ENCODE results near the gene FNDC10. TPM values are rescaled to one million over a fixed set of nuclear protein-coding genes. Genes with fewer than 3 reads are reported as not detected.

The FNDC10 gene
- total RNA-seq, 1 donor from 2014 or later = 7.4 TPM

DNA sequence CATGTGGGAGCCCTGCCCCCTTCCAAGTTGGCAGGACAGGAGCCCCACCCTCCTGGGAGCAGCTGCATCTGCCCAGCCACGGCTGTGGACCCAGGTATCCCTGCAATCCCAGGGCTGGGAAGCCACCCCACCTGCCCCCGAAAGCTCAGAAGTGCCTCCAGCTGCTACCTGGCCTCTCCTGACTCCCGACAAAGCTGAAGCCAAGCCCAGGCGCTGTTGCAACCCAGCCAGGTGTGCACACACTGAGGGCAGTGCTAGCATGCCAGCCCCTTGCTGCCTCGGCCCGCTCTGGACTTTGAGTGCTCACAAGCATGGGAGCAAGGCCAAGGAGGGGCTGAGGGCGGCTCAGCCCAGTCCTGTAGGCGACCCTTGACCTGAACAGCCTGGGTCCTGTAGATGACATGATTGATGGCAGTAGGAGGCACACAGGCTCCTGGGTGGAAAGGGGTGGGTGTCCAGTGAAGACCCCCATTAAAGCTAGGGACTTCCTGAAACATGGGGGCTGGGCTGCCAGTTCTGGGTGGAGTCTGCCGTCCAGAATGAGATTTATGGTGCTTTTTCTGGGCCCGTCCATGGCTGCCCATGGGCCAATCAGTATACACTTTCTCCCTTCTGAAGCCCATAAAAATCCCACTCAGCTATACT is 22.4 kb downstream of the FNDC10 start:
- Mint-ChIP-seq H3K4me3 (ENCODE audit: unreplicated experiment) (no peak overlapping the region), H3K36me3 (ENCODE audit: low read depth, unreplicated experiment) (peaks cover 3% of the 10 kb centered on the region), H3K27ac (ENCODE audit: unreplicated experiment) (no peak overlapping the region), H3K9me3 (ENCODE audit: unreplicated experiment) (no peaks in the 10 kb centered on the region), H3K27me3 (ENCODE audit: low read depth, unreplicated experiment) (peaks cover 27% of the 10 kb centered on the region), H3K4me1 (ENCODE audit: low read depth, unreplicated experiment) (peaks cover 10% of the 10 kb centered on the region)
- no peak for FAIRE-seq
- no peak overlapping the region for H3K27ac ChIP-seq (ENCODE audit: low read depth, low read length)
- TF ChIP-seq EZH2 (IDR thresholded peaks at IDR 0.05; ENCODE audit: insufficient read depth, low read length) = no peak
- DNase-seq (ENCODE audit: low read depth) = no peak
- H3K27me3 ChIP-seq (ENCODE audit: insufficient read depth, low read length) = peaks cover 14% of the 10 kb centered on the region
- H3K9me3 ChIP-seq (ENCODE audit: insufficient read depth, low read depth, low read length) = no peaks in the 10 kb centered on the region
- H3K36me3 ChIP-seq (ENCODE audit: insufficient read depth, low read length) = no peaks in the 10 kb centered on the region
- no peak overlapping the region for H2AFZ ChIP-seq (ENCODE audit: low read depth, low read length)
- no peak overlapping the region for H3K4me3 ChIP-seq (ENCODE audit: insufficient read depth, low read depth, low read length)
- H3K4me2 ChIP-seq (ENCODE audit: low read length) = no peak overlapping the region
- no peak overlapping the region for H3K9ac ChIP-seq (ENCODE audit: low read length)
- H3K79me2 ChIP-seq (ENCODE audit: insufficient read depth, low read length) = peaks cover 22% of the 10 kb centered on the region
- peaks cover 12% of the 10 kb centered on the region for H3K4me1 ChIP-seq (ENCODE audit: insufficient read depth, low read length)
- peaks cover 14% of the 10 kb centered on the region for H4K20me1 ChIP-seq (ENCODE audit: insufficient read depth, low read length)

DNA sequence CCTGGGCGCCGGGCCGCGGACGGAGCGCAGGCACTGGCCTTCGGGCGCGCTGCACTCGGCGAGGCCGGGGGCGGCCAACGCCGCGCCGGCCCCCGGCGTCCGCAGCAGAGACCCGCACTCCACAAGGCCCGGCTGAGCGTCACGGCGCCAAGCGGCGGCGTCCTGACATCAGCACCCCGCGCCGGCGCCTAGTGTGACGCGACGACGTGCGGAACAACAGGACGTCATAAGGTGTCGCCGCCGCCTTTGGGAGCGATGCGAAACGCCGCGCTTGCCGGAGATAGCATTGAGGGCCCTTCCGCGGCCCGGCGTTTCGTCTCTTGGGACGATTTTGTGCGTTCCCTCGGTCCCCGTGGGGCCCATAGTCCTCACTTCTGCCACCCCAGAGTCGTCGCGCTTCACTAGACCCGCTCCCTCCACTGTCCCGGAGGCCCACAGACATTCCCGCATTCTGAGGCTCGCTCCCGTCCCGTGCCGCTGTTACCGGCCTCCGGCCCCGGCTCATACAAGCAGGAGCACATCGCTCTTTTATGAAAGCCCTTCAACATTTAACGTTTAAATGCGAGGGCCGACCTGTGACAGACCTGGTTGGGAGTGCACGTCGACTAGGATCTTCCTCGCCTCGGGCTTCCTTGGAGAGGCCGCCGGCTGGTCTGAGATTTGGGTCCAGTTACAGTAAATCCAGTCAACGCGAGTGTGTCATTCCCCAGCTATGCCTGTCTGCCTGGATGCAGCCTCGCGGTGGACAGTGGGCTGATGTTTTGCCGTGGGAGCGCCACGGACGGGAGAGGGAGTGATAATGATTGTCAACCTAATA is 25.0 kb downstream of the FNDC10 start, which contains the start of gene SSU72:
Gene SSU72, minus strand, starts transcription at position 143 of the 817 bp plus-strand sequence. CDS start 306 bp downstream, outside the sequence.
- peak within 1 kb of the TSS; percentile 96 for H2AFZ ChIP-seq (ENCODE audit: low read depth, low read length)
- no peak for TF ChIP-seq EZH2 (IDR thresholded peaks at IDR 0.05; ENCODE audit: insufficient read depth, low read length)
- TF ChIP-seq, protein P1, sequence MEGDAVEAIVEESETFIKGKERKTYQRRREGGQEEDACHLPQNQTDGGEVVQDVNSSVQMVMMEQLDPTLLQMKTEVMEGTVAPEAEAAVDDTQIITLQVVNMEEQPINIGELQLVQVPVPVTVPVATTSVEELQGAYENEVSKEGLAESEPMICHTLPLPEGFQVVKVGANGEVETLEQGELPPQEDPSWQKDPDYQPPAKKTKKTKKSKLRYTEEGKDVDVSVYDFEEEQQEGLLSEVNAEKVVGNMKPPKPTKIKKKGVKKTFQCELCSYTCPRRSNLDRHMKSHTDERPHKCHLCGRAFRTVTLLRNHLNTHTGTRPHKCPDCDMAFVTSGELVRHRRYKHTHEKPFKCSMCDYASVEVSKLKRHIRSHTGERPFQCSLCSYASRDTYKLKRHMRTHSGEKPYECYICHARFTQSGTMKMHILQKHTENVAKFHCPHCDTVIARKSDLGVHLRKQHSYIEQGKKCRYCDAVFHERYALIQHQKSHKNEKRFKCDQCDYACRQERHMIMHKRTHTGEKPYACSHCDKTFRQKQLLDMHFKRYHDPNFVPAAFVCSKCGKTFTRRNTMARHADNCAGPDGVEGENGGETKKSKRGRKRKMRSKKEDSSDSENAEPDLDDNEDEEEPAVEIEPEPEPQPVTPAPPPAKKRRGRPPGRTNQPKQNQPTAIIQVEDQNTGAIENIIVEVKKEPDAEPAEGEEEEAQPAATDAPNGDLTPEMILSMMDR (IDR thresholded peaks at IDR 0.05; ENCODE audit: insufficient read depth, low read depth, low read length) = no peak
- no peak for FAIRE-seq
- H3K4me2 ChIP-seq (ENCODE audit: low read length) = peak within 1 kb of the TSS; percentile 93
- Mint-ChIP-seq H3K27me3 (ENCODE audit: low read depth, unreplicated experiment) (peaks cover 10% of the 10 kb centered on the region), H3K4me1 (ENCODE audit: low read depth, unreplicated experiment) (peaks cover 10% of the 10 kb centered on the region), H3K9me3 (ENCODE audit: unreplicated experiment) (no peaks in the 10 kb centered on the region), H3K36me3 (ENCODE audit: low read depth, unreplicated experiment) (peaks cover 11% of the 10 kb centered on the region), H3K27ac (ENCODE audit: unreplicated experiment) (peak within 1 kb of the TSS; percentile 99), H3K4me3 (ENCODE audit: unreplicated experiment) (peak within 1 kb of the TSS; percentile 95)
- peaks cover 48% of the 10 kb centered on the region for H3K79me2 ChIP-seq (ENCODE audit: insufficient read depth, low read length)
- H3K9me3 ChIP-seq (ENCODE audit: insufficient read depth, low read depth, low read length) = no peaks in the 10 kb centered on the region
- peaks cover 12% of the 10 kb centered on the region for H3K4me1 ChIP-seq (ENCODE audit: insufficient read depth, low read length)
- H3K27ac ChIP-seq (ENCODE audit: low read depth, low read length) = peak within 1 kb of the TSS; percentile 97
- DNase-seq (ENCODE audit: low read depth) = peak; percentile 79
- H3K9ac ChIP-seq (ENCODE audit: low read length) = peak within 1 kb of the TSS; percentile 97
- peaks cover 3% of the 10 kb centered on the region for H3K36me3 ChIP-seq (ENCODE audit: insufficient read depth, low read length)
- H3K27me3 ChIP-seq (ENCODE audit: insufficient read depth, low read length) = peaks cover 7% of the 10 kb centered on the region
- H4K20me1 ChIP-seq (ENCODE audit: insufficient read depth, low read length) = peaks cover 36% of the 10 kb centered on the region
- H3K4me3 ChIP-seq (ENCODE audit: insufficient read depth, low read depth, low read length) = peak within 1 kb of the TSS; percentile 99

DNA sequence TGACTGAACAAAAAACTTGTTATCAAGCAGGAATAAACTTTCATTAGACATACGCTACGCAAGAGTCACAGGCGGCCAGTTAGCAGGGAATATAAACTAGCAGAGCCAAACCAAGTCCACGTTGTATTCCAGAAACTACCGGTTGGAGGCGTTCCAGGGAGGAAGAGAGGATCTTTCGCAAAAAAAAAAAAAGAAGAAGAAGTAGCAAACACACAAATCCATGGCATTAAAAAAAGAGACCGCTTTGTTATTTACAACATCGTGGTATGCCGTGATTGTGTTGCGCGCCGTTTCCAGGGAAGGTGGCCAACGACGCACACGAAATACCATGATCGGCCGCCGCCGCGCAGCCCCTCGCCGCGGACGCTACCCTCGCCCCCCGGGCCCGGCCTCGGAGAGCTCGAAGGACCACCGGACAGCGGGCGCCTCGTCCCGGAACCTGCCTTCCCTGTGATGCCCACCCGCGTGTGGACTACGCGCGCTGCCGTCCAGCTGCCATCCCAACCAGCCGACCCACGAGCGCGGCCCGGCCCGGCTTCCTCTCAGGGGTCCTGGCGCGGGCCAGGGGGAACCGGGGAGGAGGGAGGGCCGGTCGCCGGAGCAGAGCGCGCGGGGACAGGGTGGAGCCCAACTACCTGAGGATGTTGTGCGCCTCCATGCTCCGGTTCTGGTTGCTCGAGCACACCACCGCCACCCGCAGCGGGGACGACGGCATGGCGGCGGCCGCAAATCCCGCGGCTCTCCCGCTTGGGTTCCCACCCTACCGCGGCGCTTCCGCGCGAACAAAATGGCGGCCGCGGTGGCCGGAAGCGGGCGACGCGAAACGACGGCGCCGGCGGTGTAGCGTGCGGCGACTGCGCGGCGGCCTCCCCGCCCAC is 25.9 kb downstream of the FNDC10 start:
- Mint-ChIP-seq H3K27ac (ENCODE audit: unreplicated experiment) (peak overlapping the region; percentile 94), H3K4me3 (ENCODE audit: unreplicated experiment) (peak overlapping the region; percentile 95), H3K27me3 (ENCODE audit: low read depth, unreplicated experiment) (peaks cover 10% of the 10 kb centered on the region), H3K36me3 (ENCODE audit: low read depth, unreplicated experiment) (peaks cover 11% of the 10 kb centered on the region), H3K4me1 (ENCODE audit: low read depth, unreplicated experiment) (peaks cover 15% of the 10 kb centered on the region), H3K9me3 (ENCODE audit: unreplicated experiment) (no peaks in the 10 kb centered on the region)
- H3K4me1 ChIP-seq (ENCODE audit: insufficient read depth, low read length) = peaks cover 12% of the 10 kb centered on the region
- TF ChIP-seq, protein P1 (IDR thresholded peaks at IDR 0.05; ENCODE audit: insufficient read depth, low read depth, low read length) = no peak
- TF ChIP-seq EZH2 (IDR thresholded peaks at IDR 0.05; ENCODE audit: insufficient read depth, low read length) = no peak
- DNase-seq (ENCODE audit: low read depth) (peak; percentile 41), FAIRE-seq (no peak)
- peak overlapping the region; percentile 99 for H3K4me3 ChIP-seq (ENCODE audit: insufficient read depth, low read depth, low read length)
- H4K20me1 ChIP-seq (ENCODE audit: insufficient read depth, low read length) = peaks cover 44% of the 10 kb centered on the region
- peaks cover 3% of the 10 kb centered on the region for H3K36me3 ChIP-seq (ENCODE audit: insufficient read depth, low read length)
- H3K4me2 ChIP-seq (ENCODE audit: low read length) = peak overlapping the region; percentile 93
- peak overlapping the region; percentile 97 for H3K9ac ChIP-seq (ENCODE audit: low read length)
- peaks cover 6% of the 10 kb centered on the region for H3K27me3 ChIP-seq (ENCODE audit: insufficient read depth, low read length)
- H3K79me2 ChIP-seq (ENCODE audit: insufficient read depth, low read length) = peaks cover 56% of the 10 kb centered on the region
- peak overlapping the region; percentile 96 for H2AFZ ChIP-seq (ENCODE audit: low read depth, low read length)
- H3K9me3 ChIP-seq (ENCODE audit: insufficient read depth, low read depth, low read length) = no peaks in the 10 kb centered on the region
- peak overlapping the region; percentile 97 for H3K27ac ChIP-seq (ENCODE audit: low read depth, low read length)
